ENCODE data around the gene AEBP1.

Gene AEBP1

DNA sequence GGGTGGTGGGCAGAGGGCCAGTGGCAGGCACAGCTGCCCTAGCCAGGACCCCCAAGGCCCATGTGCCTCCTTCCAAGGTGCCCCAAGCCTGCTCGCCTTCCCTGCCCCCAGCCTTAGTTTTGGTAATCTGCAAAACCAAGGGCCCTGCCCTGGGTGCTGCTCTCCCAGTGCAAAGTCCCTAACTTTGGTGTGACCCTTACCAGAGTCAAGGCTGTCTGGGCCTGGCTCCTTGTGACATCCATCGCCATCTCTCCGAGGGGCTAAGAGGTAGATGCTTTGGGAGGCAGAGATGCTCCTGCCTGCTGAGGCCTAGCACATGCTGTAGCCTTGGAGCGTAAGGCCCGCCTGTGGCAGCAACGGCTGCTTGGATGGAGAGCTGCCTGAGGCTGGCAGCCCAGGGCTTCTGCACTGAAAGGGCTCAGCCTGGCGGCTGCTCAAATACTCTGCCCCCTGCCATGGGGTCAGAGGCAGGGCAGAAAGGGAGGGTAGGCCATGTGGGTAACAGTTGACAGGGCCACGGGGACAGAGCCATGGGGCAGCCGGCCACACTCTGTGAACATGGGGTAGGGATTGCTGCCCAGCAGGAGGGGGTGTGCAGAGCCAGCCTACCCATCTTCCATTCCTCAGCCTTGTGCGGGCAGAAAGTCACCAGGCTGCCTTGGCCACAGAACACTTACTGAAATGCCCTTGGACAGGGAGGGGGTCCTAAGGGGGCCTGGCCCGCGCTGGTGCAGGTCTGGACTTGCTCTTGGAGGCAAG, 54.9 kb downstream of the AEBP1 start:
- no peak for DNase-seq

DNA sequence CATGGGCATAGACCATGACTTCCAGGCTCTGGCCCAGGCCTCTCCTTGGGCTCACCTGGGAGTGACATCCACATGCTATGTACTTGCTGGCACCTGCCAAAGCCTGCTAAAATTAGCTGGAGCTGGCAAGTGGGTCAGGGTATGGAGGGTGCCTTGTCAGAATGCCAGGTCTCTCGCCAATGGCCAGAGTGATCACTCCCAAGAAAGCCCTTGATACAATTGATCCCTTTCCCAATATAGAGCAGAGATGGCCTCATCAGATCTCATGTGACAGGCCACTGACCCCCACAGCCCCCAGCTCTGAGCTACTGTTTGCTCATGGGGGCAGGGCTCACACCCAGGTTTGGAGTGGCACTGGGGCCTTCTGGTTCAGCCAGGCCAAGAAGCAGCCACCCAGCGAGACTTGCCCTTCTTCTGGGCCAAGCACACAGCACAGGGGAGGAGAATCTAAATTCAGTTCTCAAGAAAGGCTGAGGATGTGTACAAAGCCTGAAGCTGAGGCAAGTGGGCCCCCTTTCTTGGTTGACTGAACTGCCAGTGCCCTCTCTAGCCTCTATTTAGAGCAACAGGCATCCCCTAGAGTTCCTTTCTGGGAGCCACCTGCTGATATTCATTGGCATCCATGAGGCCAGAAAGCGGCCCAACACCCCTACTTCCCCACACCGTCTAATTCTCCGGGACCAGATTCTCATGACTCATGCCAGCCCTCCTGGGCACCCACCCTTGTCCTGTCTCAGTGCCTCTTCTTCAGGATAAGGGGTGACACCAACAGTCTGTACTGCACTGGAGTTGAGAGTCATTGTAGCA, 55.9 kb downstream of the AEBP1 start:
- DNase-seq, result no peak

DNA sequence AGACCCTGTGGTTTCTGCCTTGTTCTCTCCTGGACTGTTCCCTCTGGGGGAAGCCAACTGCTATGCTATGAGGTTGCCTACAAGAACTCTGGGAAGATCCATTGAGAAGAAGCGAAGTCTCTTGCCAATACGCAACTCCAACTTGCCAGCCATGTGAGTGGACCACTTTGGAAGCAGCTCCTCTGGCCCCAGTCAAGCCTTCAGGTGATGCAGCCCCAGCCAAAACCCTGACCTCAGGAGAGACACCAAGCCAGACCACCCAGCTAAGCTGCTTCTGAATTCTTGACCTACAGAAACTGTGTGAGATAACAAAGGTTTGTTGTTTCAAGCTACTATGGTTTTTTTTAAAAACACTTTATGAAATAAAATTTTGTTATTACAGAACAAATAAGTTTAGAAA, 57.2 kb downstream of the AEBP1 start:
- no peak for DNase-seq

DNA sequence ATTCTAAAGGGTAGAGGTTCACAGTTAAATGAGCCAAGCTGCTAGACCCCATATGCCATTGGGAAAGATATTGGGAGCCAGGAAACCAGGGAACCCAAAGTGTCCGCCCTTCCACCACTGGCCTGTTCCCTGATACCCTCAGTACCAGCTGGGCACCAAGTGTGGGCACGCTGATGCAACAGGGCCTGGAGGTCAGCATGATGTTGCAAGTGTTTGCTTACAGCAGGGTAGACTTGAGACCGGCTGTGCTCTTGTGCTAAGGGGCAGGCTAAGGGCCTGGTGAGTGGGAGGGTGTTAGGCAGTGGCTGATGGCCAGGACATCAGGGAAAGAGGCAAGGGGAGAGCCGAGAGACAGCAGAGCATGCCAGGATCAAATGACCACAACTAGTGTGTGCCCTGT, 58.0 kb downstream of the AEBP1 start:
- no peak for DNase-seq

DNA sequence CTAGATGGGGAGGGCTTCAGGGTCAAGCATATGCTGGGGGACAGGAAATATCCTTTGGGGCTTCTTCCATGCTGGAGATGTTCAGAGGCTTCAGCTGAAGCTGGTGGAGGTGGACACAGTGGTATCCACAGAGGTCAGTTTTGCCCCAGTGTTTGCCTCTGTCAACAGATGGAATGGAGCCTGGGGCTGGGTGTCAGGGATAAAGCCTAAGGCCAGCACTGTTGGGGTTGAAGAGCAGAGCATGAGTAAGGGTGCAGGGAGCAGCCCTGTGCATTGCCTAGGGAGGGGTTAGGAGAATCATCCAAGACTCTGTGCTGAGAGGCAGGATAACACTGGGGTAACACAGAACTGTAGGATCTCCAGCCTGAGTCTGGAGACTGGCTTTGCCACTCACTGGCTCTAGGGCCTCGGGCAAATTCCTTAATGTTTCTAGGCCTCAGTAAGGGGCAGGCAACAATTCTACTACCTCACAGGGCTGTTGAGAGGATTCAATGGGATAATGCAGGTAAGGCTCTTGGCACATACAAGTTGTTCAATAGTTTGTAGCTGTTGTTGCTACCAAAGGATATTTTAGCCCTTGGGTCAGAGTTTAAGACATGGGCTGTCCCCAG, 58.7 kb downstream of the AEBP1 start:
- DNase-seq, result no peak

DNA sequence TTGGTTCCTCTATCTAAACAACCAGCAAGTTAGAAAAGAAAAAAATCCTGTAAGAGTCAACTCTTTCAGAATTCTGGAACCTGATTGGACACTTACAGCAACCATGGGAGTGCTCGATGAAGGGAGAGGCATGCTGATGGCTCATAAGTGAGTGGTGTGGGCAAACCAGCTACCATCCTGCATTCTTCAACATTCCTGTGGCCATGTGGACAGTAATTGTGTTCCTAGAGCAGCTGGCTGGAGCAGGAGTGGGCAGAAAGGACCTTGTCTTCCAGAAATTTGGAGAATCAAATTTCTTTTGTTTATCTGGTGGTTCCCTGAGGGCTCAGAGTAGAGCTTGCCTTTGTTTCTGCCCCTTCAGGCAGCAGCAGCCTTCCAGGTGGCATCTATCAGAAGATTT, 59.4 kb downstream of the AEBP1 start:
- DNase-seq, result no peak

Data from NCI-H1930 (cell line).